HG02973 (cell line): ENCODE measurements around the gene KLK12.

Experiments used
- ATAC-seq: cut with Tn5 transposase; IDR thresholded peaks from one replicate; pipeline ENCODE4 v1.9.1; 2021; ENCODE audit warnings: moderate library complexity; ENCODE audit not compliant: unreplicated experiment

Gene KLK12

GRCh38 chr19:51034704-51035103, at the start of gene KLK12:
Gene KLK12 (minus strand): TSS chr19:51035002. CDS start chr19:51034621, 381 bp downstream.
- ATAC-seq, result no peak

GRCh38 chr19:51084505-51084904, 49.7 kb upstream of the KLK12 start:
- ATAC-seq, result no peak

GRCh38 chr19:51083783-51084182, 49.0 kb upstream of the KLK12 start:
- no peak for ATAC-seq

- no peak for ATAC-seq
Observed at GRCh38 chr19:51083181-51083580, 48.4 kb upstream of the KLK12 start.

- ATAC-seq, result no peak
Observed at GRCh38 chr19:51082611-51083010, 47.8 kb upstream of the KLK12 start, which contains the start of gene KLK14. Gene KLK14 (minus strand): TSS chr19:51082887. CDS start chr19:51082614, 273 bp downstream.

- no peak for ATAC-seq
Observed at GRCh38 chr19:51081476-51081875, 46.7 kb upstream of the KLK12 start.

- no peak for ATAC-seq
Observed at GRCh38 chr19:51079481-51080110, 44.8 kb upstream of the KLK12 start.

- no peak for ATAC-seq
Observed at GRCh38 chr19:51078731-51079130, 43.9 kb upstream of the KLK12 start.

GRCh38 chr19:51078104-51078503, 43.3 kb upstream of the KLK12 start:
- ATAC-seq, result no peak

- ATAC-seq, result no peak
Observed at GRCh38 chr19:51076631-51077213, 41.9 kb upstream of the KLK12 start.

GRCh38 chr19:51075998-51076397, 41.2 kb upstream of the KLK12 start:
- ATAC-seq, result no peak

- no peak for ATAC-seq
Observed at GRCh38 chr19:51071095-51071405, 36.2 kb upstream of the KLK12 start.

GRCh38 chr19:51070334-51071094, 35.7 kb upstream of the KLK12 start:
- no peak for ATAC-seq

- no peak for ATAC-seq
Observed at GRCh38 chr19:51066393-51067186, 31.8 kb upstream of the KLK12 start.

GRCh38 chr19:51065221-51065960, 30.6 kb upstream of the KLK12 start:
- no peak for ATAC-seq

GRCh38 chr19:51064534-51065220, 29.9 kb upstream of the KLK12 start, which contains the start of gene KLK13:
Gene KLK13 (minus strand): TSS chr19:51065092. CDS start chr19:51065067, 25 bp downstream.
- ATAC-seq, result no peak

GRCh38 chr19:51063664-51064063, 28.9 kb upstream of the KLK12 start:
- no peak for ATAC-seq

- ATAC-seq, result no peak
Observed at GRCh38 chr19:51060973-51061372, 26.2 kb upstream of the KLK12 start.

- no peak for ATAC-seq
Observed at GRCh38 chr19:51060336-51060735, 25.5 kb upstream of the KLK12 start.

GRCh38 chr19:51059715-51060114, 24.9 kb upstream of the KLK12 start:
- no peak for ATAC-seq
